Fibroblast of skin of right quadriceps (primary cell): Measurements from ENCODE around the gene ZNF770.
A peak's percentile ranks its signal among the peaks of the same experiment; 100 is the strongest.
"Not testable (repeated sequence)": the region's sequence is repeated elsewhere in the genome, so short reads cannot be mapped to it uniquely, and the experiment has no call there.

Source experiments
- DNase-seq: peaks from one replicate; pipeline ENCODE4 v3.0.0-alpha.2; 2013

Gene ZNF770

DNA sequence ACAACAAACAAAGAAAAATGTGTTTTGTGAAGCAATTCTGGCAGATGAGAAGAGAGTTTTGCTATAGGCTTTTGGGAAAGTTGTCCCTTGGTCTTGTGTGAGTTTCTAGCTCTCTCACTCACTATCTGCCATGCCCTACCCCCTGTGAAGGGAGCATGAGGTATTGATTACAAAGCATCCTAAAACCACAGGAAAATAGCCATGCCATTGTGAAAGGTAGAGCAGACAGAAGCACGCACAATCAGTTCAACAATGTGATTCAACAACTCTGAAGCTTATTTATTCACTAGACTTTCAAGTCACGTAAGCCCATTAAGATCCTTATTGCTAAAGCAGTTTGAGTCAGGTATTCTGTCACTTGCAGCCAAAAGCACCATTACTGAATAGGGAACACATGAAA, 12.0 kb downstream of the ZNF770 start:
- no peak for DNase-seq

GRCh38 chr15:34973512-34973911, 14.6 kb downstream of the ZNF770 start:
- no peak for DNase-seq

GRCh38 chr15:34970098-34970643, 17.9 kb downstream of the ZNF770 start:
- DNase-seq, result not testable (repeated sequence)

GRCh38 chr15:34969340-34970097, 18.6 kb downstream of the ZNF770 start, which contains the start of gene AQR:
TSS of gene AQR (minus strand) at chr15:34969742. CDS start at chr15:34969613, 129 bp downstream.
- peak; percentile 98 for DNase-seq

DNA sequence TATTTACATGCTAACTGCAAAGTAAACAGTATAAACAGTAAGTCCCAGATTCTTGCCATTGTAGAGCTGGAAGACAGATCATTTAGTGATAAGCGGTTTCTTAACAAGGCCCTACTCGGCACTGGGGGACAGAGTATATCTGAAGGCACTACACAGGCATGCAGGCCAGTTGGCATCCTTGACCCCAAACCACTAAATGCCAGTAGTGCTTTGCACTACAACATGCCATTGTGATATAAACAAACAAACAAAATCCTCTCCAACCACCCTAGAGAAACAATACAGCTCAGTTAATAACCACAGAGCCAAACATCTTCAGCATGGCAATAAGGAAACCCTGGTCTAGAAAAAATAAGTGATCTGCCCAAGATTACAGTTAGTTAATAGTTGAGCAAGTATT, 23.8 kb downstream of the ZNF770 start:
- DNase-seq, result no peak

DNA sequence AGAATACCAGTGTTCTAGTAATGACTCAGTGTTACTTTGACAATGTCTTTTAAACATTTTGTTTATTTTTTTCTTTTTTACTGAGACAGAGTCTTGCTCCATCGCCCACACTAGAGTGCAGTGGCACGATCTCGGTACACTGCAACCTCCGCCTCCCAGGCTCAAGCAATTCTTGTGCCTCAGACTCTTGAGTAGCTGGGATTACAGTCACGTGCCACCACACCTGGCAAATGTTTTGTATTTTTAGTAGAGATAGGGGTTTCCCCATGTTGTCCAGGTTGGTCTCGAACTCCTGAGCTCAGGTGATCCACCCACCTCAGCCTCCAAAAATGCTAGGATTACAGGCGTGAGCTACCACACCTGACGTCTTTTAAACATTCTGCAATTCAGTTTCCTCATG, 34.2 kb downstream of the ZNF770 start:
- no peak for DNase-seq

GRCh38 chr15:34952481-34952880, 35.6 kb downstream of the ZNF770 start:
- DNase-seq, result no peak

GRCh38 chr15:34951993-34952392, 36.1 kb downstream of the ZNF770 start:
- DNase-seq, result peak; percentile 14

GRCh38 chr15:34944936-34945335, 43.2 kb downstream of the ZNF770 start:
- DNase-seq, result peak; percentile 64

GRCh38 chr15:34943711-34944110, 44.4 kb downstream of the ZNF770 start:
- DNase-seq, result peak; percentile 20

DNA sequence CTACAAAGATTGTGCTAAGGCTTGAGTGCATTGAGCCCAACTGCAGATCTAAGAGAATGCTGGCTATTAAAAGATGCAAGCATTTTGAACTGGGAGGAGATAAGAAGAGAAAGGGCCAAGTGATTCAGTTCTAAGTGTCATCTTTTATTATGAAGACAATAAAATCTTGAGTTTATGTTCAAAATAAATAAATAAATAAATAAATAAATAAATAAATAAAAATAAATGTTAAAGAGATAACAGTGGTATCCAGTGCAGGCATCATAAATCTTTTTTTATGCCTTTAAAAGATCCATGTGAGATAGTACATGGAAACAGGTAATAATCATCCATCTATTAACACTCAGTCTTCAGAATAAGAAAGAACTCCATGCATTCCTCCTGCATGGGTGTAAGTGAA, 44.8 kb downstream of the ZNF770 start:
- not testable (repeated sequence) for DNase-seq

- DNase-seq, result peak; percentile 32
Measured at GRCh38 chr15:34942363-34942762, 45.7 kb downstream of the ZNF770 start.

DNA sequence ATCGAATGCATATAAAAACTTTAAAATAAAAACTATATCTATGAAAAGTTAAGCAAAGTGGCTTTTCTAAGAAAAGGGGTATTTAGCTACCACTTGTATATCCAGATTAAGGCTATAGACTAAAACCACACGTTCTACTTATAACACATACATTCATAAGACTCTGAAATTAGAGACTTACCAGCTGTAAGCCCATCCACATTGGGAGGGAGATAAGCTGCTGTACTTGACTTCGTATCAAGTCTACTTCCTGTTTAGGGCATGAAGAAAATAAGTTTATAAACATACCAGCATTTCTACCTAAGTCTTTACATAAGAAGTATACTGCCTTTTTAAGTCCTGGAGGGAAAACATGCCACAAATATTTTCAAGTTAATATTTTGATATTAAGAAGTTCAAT, 46.3 kb downstream of the ZNF770 start:
- DNase-seq, result no peak

DNA sequence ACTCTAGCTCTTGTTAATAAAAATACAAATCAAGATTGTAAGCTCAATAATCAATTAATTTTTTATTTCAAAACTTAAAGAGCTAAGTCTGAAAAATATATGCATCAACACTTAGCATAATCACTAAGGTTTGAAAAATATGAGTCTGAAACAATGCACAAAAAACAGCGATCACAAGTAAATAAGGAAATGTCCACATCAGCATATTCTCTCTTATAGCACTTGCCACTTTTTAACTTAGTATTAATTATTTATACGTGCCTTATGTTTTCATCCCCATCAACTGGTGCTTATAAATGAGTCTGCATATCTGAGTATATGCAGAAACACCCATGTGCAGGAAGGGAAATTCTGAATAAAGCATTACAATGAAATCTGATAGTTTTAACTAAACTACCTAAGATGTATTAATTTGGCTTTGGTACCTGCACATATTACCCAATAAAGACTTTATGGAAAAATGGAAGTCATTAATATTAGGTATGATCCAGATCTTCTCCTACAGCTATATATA, 46.8 kb downstream of the ZNF770 start:
- DNase-seq, result no peak

GRCh38 chr15:34933432-34933975, 54.6 kb downstream of the ZNF770 start:
- no peak for DNase-seq

GRCh38 chr15:34928349-34928748, 59.7 kb downstream of the ZNF770 start:
- not testable (repeated sequence) for DNase-seq
